Hematopoietic multipotent progenitor cell treated with erythropoietin and hydrocortisone succinate and interleukin-3 and kit ligand, for 6 days (in vitro differentiated cells): ENCODE data around the gene PSD.

Source experiments
- DNase-seq: peaks from one replicate; pipeline ENCODE4 v3.0.0-alpha.2; 2015

Gene PSD

DNA sequence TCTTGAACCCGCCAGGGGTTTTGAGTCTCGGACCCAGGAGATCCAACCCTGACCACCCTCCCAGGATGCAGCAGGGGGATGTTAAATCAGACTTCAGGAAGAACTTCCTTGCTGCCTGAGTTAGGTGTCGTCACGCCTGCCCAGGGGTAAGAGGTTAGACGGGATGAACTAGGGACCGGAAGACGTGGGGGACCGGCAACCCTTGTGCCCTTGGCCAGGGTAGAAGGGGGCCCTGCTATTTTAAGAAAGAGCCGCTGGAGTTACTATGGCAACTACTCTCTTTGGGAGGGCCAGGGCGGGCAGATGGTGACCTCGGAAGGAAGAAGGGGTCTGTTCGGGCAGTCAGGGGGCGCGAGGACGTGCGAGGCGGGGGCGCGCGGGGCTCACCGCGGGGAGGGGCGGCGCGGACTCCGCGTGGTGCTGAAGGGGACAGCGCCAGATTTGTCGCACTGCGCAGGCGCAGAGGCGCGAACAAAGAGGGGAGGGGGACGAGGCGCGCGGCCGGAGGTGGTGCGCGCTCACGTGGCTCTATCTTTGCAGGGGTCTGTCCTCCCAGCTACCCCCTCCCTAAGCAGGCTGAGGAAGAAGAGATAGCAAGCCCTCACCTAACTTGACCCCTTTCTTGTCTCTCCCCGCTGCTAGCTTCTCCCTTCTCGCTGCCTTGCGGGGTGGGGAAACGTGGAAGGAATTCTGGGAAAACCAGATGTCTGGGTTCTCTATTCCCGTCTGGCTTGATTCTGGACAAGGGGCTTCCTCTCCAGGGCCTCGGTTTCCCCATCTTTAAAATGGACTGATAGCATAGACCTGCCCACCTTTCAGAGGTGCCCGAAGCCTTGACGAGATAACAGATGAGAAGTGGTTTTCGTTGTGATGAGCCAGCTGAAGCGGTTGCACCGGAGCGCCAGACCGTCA is 940 bp upstream of the PSD start:
- DNase-seq, result peak; percentile 70

DNA sequence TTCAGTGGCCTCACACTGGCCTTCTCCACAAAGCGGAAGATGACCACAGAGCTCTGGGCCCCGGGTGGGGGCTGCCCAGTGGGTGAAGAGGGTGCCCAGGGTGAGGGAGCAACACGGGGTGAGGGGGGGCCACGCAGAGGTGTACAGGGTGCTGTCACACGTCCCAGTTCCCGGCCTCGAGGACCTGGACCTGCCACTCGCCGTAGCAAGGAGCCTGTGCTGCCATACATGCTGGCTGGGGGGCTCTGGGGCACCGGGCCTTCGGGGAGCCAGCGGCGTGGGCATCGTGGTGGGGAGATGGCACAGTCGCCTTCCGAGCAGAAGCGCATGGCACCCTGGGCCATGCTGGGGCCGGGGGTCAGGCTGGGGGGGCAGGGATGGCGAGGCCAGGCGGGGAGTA is 1.9 kb downstream of the PSD start:
- DNase-seq, result no peak

DNA sequence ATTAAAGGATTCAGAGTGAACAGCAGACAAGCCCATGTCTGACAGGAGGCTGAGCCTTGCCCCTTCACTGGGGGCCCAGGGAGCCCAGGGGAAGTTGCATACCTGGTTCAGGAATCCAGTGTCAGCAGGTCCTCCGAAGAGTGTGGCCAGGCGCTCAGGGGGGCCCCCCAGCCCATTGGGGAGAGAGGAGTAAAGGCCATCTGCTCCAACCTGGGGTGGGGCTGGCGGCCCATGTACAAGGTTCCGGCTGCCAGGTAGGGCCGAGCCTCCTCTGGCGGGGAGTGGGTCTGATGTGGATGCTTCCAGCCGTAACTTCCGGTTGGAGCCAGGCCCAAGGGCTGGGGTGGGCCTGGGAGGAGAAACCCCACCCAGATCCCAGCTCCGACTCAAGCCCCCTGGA is 2.3 kb downstream of the PSD start:
- DNase-seq, result no peak

DNA sequence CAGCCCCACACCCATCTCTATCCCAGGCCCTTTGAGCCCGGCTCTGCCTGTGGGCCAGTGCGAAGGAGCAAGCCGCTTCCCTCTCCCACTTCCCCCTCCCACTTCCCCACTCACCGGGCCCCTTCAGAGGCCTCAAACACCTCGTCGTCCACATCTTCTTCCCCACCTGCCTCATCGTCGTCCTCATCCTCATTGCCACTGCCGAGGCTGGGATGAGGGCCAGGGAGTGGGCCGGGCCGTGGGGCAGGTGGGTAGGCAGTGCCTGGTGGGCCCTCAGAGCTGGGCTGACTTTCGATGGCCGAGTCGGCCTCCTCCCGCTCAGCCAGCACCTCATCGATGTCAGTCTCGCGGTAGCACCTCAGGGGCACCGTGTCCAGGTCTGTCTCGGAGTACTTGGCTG is 3.8 kb downstream of the PSD start:
- DNase-seq, result no peak

DNA sequence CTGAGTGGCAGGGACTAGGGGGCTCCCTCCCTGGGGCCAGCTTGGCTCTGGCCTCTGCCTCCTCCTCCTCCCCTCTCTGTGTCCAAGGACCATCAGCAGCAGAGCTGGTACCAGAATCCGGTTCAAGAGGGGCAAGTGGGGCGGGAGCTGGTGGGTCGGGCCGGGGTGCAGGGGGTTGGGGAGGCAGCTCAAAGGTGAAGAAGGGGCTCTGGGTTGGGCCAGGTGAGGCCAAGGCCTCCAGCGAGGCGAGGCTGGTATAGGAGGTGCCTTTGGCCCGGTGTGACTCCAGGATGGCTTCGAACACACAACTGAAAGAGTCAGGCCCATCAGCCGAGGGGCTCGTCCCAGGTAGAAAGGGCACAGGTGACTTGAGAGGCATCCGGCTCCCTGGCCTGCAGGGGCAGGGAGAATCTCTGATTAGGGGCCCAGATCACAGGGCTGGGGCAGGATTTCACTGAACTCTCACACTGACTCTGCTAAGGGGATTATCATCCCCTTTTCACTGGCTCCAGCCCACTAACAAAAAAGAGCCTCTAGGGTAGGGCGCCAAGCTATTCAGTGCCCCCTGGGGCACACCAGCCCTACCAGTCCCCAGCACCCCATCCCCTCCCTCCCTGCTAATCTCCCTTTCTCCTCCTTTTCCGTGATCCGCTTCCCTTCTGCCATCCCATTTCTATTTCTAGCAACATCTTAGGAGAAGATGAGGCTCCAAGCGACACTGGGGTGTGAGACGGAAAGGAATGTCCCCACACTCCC is 4.6 kb downstream of the PSD start:
- no peak for DNase-seq

DNA sequence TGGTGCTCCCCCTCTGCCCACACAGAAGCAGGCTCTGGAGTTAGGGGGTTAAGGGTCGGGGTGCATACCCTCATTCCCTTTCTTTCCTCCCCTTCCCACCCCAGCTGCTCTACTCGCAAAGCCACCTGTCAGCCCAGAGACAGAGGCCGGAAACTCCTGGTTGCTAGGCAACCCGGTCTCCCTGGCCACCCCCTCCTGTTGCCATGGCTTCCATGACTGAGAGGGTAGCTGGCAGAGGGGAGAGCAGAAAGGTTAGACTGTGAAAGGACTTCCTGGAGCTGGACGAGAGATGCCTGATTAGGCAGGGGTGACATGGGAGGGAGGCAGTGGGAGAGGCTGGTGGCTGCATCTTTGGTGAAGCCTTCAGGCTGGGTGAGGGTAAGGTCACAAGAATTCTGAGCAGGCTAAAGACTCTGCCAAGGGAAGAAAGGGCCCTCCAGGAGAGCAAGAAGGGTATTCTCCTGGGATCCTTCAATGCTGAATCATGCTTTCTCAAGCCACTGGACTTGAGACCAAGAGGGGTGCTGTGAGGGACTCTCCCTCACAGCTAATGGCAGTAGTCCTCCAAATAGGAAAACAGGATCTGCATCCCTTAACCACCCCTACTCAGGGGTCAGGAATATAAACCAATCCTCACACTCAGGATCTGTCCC is 5.4 kb downstream of the PSD start:
- no peak for DNase-seq

DNA sequence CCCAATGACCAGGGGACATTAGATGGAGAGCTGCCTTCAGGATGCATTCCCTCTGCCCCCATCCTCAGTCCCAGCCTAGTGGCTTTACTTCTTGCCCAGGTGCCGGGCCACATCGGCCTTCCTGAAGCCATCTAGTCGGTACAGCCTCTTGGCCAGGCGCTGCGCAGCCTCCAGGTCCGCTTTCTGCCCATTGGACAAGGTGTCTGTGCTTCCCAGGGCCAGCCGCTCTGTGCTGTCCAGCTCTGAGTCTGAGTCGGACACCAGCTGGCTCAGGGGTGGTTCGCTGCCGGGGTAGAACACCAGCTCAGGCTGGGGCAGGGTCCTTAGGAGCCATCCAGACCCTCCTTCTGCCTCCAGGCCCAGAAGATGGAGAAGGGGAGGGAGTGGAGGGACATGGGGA is 6.3 kb downstream of the PSD start:
- no peak for DNase-seq

DNA sequence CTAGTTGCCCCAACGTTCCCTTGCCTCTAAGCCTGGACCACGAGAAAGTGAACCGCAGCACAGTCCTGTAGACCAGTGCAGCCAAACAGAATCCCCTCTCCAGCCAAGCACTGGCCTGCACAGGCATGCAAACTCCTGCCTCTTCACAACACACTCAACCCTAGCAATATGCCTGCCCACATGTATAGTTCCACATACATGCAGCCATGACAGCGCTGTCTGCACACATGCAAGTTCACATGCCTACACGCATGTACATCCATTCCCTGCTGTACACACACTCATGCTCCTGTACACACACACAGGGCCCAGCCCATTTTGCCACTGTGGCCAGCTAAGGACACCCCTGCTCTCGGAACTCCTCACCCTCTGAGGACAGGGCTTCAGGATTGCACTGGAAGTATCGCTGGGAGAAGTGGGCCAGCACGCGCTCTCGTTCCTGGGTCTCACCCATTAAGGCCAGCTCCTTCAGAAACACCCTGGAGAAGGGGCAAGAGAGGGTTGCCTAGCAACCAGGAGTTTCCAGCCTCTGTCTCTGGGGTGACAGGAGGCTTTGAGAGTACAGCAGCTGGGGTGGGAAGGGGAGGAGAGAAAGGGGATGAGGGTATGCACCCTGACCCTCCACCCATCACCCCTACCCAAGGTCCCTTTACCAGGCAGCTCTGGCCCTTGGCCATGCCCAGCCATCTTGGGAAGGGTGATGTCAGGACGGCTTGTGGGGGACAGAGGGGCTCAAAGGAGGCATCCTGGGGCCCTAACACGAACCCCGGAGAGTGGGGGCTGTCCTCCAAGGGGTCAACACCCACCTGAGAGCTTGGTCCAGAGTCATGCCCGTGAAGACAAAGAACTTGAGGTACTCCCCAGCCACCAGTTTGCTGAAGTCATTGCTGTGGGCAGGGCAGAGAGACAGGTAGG is 7.0 kb downstream of the PSD start:
- no peak for DNase-seq

DNA sequence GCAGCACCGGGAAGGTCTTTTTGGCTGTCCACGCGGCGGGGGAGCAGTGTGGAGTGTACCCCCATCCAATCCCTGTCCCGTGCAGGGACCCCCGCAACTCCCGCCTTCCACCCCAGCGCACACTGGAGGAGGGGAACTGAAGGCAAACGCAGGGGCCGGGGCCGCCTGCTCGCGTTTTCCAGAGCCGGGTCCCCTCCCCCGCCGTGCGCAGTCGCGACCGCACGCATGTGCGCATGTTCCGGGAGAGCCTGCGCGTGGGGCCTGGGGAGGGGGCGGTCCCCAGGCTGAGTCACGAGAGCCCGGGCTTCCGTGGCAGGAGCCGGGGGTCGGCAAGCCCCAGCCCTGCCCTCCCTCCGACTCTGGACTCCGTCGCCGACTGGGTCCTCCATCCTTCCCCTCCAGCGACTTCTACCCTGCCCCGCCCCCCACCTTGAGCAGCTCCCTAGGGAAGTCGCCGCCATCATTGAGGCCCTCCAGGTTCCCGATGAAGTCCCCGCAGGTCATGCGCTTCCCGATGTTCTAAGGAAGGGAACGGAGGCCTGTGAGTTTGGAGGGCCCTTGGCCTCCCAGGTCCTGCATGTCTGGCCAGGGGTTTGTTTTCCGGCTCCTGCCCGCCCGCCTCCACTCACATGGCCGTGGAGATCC is 8.0 kb downstream of the PSD start:
- no peak for DNase-seq

DNA sequence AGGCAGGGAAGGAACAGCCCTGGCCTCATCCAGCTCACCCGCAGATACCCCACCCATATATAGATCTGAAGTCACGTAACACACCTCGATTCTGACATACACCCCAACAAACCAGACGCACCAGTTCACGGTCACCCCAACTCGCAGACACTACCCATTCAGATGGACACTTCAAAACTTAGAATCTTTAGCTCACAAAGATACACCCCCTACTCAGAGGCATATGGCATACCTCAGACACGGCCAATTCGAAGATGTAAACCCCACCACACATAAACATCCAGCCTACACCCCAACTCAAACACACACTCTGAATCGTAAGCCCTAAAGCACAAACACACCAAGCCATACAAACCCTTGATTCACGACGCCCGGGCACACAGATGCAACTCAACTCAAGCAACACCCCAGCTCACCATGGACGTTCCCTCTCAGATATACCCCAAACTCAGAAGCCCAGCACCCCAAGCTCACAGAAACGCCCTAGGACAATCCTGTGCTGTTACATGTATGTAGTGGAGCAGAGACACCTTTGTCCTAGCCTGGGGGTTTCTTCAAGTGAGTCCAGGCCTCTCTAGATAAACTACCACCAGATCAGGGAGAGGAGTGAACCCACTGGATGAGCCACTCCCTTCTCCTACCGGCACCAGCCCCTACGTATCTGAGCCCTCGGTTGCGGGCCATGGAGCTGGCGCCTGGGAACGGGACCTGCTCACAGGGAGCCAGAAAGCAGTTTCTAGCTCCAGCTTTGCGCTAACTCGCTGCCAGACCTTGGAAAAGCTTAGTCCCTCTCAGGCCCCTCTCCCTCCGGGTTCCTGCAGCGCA is 8.8 kb downstream of the PSD start:
- DNase-seq, result no peak

DNA sequence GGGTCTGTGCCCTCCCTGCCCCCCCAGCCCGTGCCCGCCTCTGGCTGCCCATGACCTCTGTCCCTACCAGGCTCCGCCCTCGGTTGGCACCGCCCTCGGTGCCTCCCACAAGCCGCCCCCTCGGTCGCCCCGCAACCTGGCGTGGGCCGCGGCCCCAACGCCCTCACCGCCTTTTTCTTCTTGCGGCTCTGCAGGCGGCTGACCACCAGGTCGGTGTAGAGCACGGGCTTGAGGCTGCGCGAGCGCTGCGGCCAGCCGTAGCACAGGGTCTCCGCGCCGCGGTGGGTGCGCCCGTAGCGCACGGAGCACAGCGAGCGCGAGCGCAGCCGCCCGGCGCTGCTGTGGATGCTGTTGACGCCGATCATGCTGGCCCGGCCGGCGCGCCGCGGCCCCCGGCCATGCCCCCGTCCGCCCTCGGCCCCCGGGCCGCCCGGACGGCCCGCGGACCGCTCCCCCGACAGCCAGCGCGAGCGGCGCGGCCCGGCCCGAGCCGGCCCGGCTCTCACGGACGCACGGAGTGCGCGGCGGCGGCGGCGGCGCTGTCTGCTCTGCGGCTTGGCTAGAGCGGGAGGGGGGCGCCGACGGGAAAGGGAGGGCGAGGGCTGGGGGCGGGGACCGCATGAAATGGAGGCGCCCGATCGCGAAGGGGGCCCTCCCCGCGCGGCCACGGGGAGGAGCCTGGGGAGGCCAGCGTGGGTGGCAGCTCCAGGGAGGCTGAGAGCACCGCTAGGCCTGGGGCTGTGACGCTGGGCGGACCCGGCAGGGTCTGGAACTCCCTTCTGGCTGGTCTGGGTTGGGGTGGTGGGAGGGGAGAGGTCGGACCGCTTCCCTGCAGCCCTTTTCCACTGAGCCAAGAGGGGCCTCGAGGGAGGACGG is 9.6 kb downstream of the PSD start:
- DNase-seq, result no peak

DNA sequence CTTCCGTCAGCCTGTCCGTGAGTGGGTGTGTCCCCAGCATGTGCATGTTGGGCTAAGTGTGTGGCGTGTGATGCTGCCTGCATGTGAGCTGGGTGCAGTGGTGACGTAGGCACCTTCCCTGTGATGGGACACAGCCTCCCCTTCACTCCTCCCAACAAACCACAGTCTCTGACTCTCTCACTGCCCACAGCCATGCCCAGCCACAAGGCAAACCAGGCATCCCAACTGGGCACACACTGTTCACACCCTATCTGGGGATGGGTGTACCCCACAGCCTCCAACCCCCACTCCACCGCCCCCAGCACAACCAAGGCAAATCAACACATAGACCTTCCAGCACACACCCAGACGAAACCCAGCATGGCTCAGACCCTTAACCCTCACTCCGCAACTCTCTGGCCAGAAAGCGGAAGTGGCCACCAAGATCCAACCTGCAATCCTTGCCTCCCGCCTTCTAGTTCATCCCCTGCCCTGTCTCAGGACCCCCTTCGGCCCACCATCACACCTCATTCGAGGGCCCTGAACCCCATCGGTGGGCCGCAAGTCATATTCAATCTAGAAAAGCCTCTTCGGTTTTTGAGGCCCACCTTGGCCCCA is 10.4 kb downstream of the PSD start:
- DNase-seq, result no peak

DNA sequence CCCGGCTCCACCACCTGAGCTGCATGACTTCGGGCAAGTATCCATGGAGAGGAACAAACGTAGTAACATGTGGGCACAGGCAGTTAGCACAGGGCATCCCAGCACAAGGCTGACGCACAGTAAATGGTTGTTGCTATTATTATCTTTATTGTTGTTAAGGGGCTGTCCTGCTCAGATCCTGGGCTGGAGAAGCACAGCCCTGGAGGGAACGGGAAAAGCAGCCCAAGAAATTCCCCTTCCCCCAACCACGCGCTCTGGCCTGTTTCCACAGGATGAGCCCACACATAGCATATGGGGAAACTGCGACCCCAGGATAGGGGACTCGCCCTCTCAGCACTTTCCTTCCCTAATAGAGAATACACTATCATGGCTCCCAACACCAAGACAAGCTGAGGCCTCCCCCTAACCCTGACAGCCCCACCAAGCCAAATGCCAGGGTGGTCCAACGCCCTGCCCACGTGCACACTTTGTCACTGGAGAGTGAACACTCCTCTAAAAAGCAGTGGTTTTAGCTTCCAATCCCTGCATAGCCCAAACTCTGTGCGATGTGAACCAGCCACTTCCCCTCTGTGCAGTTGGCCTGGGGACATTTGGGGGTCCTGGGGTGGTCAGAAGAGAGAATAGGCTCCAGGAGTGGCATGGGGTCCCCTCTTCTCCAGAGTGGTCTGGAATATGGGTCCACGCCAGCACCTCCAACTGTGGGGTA is 11.0 kb downstream of the PSD start:
- DNase-seq, result no peak

DNA sequence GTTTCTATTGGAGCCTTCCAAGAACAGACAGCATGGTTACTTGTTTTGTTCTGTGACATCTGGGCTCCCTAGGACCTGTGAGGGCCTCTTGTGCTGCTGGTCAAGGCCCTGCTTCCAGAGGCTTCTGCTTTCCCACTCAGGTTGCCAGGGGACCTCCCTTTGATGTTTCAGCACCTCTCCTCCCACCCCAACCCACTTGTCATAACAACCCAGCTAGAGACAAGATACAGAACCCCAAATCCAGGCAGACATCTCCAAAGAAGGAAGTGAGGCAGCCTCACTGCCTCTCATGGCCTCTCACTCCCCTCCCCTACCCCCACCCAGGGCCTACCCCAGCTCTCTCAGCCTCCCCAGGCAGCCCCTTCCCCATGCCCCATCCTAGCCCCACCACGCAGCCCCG is 11.8 kb downstream of the PSD start:
- no peak for DNase-seq

DNA sequence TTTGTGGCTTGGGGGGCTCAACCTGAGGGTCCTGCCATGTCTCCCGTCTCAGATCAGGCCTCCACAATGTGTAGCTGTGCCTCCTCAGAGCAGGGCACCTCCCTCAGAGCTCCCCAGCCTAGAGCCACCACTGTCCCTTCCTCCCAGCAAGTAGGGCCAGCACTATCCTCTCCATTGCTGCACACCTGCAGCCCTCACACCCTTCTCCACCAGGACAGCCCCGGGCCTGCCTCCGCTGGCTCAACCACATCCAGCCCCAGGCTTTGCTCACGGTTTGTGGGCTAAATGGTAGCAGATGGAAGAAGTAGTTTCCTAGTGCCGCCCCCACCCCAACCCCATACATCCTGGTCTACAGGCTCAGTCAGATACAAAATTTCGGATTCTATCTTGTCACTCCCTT is 13.0 kb downstream of the PSD start:
- no peak for DNase-seq

DNA sequence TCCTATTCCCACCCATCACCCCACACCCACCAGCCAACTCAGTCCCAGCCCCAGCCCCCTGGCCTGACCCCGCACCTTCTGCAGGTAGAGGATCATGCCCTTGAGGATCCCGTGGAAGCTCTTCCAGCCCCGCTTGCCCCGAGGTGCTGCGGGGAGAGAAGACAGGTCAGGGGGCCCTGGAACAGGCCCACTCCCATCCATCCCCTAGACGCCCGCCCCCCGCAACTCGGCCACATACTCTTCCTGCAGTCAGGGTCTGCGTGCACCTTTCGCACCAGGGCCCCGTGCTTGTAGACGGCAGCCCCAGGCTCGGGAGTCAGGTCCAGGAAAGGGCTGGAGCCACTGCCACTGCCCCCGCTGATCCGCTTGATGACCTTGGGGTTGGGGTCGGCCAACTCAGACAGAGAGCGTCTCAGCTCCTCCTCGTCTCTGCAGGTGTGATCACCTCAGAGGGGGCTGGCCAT is 13.4 kb downstream of the PSD start:
- DNase-seq, result no peak

DNA sequence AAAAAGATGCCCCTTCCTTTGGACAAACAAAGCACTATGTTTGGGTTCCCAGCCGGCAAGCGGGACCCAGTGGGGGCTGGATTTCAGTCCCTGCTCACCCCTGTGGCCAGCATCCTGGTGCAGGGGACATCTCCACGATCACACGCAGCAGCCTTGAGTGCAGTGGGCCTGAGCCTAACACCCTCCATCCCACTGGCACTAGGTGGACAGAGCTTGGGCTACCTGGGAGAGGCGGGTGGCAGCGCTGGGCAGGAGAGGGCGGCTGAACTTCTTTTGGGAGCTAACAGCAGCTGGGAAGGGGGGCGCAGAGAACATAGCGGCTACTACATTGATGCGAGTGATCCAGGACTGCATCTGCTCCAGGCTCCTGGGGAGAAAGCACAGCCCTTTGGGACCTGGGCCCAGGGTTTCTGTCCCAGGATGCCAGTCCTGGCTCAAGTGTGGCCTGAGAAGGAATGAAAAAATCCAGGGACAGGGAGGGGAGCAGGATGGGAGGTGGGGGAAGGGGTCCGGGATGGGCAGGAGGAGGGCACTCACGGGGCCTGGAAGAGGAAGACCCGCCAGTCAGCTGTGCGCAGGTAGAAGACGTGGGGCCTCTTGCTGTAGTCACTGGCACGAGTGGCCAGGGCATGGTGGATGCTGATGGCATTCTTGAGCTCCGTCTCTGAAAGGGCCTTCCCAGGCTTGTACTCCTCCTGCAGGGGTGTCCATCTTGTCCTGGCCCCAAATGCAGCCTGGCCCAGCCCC is 14.1 kb downstream of the PSD start:
- no peak for DNase-seq

DNA sequence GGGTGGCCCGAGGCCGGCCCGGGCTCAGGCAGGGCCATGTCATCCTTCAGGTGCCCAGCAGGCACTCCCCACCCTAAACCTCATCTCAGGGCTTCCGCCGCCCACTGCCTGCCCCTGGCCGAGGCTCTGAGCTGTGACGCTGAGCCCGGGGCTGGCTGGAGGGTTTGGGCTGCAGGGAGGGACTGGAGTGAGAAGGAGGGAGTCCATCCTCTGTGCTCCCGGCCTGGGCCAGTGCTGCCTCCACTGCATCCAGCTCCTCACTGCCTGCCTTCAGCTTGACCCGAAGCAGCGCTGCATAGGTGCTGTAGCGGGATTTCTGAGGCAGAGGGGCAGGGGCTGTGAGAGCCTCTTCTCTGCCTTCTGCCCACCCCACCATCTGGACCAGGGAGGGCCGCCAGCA is 15.5 kb downstream of the PSD start:
- DNase-seq, result no peak
